ENCODE results near the gene PRPF6.

The PRPF6 gene

GRCh38 chr20:64022671-64023360 lies 41.9 kb downstream of the PRPF6 start:
- no peak for DNase-seq

DNA sequence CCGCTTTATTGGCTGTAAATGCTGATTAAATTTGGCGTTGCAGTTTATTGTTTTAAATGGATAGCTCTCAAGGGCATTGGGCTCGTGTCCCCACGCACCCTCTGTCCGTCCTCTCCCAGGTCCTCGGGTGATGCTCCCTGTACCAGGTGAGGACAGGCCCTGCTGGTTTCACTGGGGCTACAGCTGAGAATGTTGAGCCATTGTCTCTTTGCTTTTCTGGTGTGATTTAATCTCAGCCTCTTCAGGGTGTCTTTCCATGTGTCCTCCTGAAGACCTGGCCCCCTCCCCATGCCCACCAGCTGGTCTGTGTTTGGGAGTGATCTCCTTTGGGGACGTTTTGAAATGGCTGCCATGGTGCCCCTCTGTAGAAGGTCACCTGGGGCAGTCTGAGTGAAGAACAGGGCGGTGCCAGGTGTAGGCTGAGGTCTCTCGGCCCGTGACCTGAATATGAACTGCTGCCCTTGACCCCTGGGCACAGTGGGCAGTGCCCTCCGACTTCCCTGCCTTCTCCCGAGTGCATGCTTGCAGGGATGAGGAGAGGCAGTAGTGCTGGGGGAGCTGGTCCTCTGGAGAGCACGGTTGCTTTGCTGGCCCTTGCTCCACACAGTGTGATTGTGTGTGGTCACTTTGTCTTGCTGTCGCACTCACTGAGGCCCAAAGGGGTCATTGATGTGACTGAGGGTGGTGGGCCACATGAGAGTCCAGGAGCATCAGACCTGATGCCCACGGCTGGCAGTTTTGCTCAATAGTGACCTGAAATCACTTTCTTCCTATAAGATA lies 42.6 kb downstream of the PRPF6 start:
- DNase-seq, result no peak

GRCh38 chr20:64024141-64024990 lies 43.4 kb downstream of the PRPF6 start:
- DNase-seq, result no peak

GRCh38 chr20:64025101-64025825 lies 44.3 kb downstream of the PRPF6 start:
- no peak for DNase-seq

- peak; percentile 42 for DNase-seq
These were observed 45.0 kb downstream of the PRPF6 start for GRCh38 chr20:64025826-64026412.

DNA sequence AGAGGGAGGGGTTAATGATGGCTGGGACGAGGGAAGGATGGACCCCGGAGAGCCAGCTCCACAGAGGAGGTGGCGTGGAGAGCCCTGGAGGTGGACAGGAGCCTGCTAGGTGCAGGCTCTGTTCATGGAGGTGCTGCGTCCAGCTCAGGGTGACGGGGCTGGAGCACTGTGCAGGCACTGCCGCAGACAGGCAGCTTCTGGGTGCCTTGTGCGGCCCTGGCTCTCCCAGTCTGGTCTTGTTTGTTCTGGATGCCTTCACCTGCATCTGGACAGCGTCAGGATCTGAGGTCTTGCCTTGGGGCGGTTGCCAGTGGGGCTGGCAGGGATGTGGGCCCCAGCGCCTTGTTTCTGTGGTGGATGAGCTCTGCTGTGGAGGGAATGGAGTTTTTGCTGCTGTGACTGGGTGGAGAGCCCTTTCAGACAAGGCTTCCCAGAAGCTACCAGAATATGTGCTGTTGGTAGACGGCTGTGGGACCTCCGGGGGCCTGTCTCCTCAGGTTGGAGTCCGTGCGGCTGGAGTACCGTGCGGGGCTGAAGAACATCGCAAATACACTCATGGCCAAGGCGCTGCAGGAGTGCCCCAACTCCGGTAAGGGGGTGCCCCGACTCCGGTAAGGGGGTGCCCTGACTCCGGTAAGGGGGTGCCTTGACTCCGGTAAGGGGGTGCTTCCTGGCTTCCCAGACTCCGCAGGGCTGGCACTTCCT lies 47.2 kb downstream of the PRPF6 start:
- peak; percentile 86 for DNase-seq

DNA sequence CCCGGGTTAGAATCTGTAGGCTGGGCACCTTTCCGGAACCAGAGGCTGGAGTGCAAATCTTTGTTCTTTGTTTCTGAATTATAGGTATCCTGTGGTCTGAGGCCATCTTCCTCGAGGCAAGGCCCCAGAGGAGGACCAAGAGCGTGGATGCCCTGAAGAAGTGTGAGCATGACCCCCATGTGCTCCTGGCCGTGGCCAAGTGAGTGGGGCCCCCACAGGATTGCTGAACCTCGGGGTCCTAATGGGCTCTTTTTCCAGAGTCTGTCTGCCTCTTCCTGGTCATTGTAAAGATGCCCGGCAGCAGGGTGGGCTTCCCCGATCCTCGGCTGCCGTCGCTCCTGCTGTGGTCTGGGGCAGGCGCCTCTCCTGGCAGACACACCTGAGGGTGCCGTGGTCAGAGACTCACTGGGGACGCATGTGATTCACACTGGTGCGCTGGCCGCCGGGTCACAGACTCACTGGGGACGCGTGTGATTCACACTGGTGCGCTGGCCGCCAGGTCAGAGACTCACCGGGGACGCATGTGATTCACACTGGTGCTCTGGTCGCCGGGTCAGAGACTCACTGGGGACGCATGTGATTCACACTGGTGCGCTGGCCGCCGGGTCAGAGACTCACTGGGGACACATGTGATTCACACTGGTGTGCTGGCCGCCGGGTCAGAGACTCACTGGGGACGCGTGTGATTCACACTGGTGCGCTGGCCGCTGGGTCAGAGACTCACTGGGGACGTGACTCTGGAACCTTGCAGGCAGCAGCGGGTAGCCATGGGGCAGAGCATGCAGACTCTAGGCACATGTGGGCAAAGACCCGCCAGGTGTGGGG lies 48.6 kb downstream of the PRPF6 start:
- DNase-seq, result no peak

DNA sequence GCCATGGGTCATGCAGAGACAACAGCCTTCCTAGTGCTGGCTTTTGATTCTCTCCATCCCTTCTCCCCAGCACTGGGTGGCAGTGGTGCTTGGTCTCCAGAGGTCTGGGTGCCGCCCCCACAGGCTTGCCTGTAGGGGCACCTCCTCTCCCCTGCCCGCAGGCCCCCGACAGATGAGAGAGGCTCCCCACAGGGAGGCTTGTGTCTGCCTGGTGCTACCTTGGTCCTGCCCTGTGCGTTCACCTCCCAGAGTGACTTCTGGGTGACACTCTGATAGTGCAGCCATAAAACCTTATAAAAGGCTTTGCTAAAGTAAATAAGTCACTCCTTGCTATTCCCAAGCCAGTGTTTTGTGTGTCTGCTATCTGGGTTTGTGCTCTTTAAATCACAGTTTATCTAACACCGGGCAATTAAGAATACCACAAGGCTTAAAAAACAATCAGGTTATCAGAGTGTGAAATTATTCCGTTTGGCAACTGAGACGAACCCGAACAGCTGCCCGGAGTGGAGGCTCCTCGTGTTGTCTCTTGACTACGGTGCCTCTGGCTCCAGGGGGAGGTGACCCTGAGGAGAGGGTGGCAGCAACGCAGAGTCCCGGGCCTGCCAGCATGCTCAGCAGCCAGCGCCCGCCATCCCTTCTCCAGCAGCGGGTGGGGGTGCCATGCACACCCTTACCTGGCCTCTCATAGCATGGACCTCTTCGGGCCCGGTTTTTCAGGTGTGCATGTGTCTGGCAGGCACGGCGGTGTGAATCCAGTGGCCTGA lies 49.6 kb downstream of the PRPF6 start:
- no peak for DNase-seq

DNA sequence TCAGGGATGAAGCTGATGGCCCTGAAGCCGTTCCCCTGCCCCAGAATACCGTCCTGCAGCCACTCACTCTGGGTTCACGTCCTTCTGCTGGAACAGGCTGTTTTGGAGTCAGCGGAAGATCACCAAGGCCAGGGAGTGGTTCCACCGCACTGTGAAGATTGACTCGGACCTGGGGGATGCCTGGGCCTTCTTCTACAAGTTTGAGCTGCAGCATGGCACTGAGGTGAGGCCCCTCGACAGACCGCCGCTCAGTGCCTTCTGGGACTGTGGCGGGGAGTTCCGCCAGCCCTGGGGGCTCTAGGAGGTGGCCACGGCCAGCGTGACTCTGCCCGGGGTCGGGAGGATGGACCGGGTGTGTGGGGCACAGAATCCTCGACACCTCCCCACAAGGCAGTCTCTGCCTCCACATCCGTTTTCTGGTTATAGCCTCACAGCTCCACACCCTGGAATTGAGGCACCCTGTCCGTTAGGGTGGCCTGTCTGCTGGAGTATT lies 50.9 kb downstream of the PRPF6 start:
- no peak for DNase-seq

DNA sequence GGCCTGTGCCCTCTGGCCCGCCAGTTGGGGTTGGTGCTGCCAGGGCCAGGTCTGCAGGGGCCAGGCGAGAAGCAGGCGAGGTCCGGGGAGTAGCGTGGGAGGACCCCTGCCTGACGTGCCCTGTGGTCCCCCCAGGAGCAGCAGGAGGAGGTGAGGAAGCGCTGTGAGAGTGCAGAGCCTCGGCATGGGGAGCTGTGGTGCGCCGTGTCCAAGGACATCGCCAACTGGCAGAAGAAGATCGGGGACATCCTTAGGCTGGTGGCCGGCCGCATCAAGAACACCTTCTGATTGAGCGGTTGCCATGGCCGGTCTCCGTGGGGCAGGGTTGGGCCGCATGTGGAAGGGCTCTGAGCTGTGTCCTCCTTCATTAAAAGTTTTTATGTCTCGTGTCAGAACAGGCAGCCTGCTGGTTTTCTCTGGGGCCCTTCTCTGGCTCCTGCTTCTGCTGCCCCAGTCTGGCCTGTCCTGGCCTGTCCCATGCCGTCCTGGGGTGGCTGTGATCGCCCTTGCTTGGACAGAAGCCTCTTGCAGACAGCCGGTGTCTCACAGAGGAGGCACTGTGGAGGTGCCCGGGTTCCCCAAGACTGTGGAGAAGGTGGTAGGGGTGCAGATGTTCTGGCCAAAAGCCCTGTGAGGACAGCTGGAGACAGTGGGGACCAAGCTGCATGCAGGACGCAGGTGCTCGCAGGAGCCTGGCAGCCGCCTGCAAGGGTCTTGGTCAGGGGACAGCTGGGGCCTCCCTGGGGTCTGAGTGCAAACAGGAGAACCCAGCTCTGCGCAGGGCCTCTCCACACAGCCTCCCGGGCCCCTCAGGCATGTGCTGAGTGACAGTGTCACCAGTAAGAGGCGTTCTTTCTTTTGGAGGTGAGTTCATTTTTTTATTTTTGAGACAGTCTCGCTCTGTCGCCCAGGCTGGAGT lies 52.0 kb downstream of the PRPF6 start:
- DNase-seq, result no peak

GRCh38 chr20:64033981-64034493 lies 53.1 kb downstream of the PRPF6 start:
- DNase-seq, result no peak

- DNase-seq, result no peak
These were observed 54.4 kb downstream of the PRPF6 start for GRCh38 chr20:64035066-64035932.

DNA sequence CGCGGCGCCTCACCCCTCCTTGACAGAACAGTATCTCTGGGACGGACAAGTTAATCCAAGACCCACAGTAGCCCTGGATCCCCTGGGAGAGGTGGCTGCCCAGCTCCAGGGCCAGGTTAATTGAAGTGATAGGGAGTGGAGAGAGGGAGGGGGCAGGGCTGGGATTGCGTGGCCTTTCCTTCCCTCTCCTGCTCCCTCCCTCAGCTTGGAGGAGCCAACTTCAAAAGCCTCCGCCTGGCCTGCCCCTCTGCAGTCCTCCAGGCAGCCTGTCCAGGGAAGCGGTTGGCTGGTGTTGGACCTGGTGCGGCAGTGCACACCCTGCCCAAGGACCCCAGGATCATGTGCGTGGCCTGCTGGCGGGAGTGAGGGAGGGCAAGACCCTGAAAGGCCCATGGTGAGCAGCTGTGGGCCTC lies 55.0 kb downstream of the PRPF6 start, which contains the start of gene C20orf204:
TSS of gene C20orf204 (plus strand) at position 250 of the 413 bp plus-strand sequence. CDS start at position 392, 142 bp downstream.
- DNase-seq, result no peak

- no peak for DNase-seq
These were observed 55.6 kb downstream of the PRPF6 start for GRCh38 chr20:64036346-64037198.

DNA sequence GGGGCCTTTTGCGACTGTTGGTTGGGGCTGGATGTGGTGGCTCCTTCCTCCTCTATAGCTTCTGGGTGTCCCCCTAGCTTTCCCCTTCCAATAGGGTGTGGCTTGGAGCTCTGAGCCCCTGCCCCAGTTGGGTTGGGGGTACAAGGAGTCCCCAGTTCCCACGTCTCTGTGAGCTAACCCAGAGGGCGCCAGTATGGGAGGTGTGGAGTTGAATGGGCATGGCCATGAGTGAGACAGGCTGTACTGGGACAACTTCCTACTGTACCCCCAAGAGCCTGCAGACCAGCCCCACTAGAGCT lies 56.2 kb downstream of the PRPF6 start:
- DNase-seq, result no peak

DNA sequence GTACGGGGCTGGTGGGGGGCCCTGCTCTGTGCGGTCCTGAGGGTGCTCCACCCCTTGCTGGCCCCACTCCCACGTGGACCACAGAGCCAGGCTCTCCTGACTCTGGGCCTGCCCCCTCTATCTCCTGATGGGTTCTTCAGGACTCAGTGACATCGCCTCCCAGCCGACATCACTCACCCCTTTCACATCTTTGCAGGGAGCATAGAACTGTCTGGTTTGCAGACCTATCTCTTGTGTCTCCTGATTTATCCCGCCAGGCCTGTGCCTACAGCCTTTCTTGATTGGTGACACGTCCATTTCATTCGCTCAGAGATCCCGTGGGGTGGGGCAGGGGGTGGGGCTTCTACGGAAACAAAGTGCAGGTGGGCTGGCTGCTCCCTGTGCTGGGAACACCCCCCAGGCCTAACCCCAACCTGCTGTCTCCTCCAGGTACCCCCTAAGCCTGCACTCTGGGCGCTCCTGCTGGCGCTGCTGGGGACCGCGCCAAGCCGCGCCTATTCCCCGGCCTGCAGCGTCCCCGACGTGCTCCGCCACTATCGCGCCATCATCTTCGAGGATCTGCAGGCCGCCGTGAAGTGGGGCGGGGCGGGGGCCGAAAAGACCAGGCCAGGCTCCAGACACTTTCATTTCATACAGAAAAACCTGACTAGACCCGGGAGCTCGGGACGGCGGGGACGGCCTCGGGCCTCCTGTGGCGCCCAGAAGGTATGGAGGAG lies 56.7 kb downstream of the PRPF6 start:
- DNase-seq, result no peak
